Esophagus muscularis mucosa (tissue), 3 donors: ENCODE data around the gene KCNQ5.

Experiments
- POLR2AphosphoS5 ChIP-seq, 2 donors: sonication (generic); formaldehyde crosslinking; IDR thresholded peaks; one replicate each; pipeline ENCODE4 v1.6.1; 2017; ENCODE audit warnings: antibody characterized with exemption in 2 of 2
- TF ChIP-seq, protein P1 (sequence below), 3 experiments: fragments of 200-600 bp in 2 of 3; fragments of 450-650 bp in 1 of 3; sonication (generic) in 2 of 3; IDR thresholded peaks; one replicate each; pipeline ENCODE4 v1.5.1; 2017 to 2019; ENCODE audit warnings: antibody characterized with exemption in 3 of 3, mild to moderate bottlenecking in 2 of 3, moderate library complexity in 1 of 3

DNA sequence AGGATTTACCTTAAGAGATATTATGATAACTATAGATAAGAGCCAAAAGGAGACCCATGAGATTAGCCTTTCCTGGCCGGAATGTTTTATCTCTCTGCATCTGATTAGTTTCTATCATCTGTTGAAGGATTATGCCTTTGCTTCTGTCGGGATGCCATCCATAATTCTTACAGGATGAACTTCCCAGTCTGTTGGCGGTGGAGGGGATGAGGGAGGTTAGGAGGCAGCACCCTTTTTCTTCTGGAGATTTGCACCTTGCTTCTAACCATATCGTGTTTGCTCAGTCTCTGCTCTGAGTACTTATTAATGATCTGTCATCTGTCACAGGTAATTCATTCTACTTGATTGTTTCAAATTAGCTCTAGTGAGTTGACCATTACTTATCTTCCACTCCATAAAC lies 311.4 kb downstream of the KCNQ5 start:
- TF ChIP-seq, protein P1, sequence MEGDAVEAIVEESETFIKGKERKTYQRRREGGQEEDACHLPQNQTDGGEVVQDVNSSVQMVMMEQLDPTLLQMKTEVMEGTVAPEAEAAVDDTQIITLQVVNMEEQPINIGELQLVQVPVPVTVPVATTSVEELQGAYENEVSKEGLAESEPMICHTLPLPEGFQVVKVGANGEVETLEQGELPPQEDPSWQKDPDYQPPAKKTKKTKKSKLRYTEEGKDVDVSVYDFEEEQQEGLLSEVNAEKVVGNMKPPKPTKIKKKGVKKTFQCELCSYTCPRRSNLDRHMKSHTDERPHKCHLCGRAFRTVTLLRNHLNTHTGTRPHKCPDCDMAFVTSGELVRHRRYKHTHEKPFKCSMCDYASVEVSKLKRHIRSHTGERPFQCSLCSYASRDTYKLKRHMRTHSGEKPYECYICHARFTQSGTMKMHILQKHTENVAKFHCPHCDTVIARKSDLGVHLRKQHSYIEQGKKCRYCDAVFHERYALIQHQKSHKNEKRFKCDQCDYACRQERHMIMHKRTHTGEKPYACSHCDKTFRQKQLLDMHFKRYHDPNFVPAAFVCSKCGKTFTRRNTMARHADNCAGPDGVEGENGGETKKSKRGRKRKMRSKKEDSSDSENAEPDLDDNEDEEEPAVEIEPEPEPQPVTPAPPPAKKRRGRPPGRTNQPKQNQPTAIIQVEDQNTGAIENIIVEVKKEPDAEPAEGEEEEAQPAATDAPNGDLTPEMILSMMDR (IDR thresholded peaks at IDR 0.05) = no peak
- no peak for TF ChIP-seq POLR2AphosphoS5 (IDR thresholded peaks at IDR 0.05)
